ENCODE results near the gene ZNF518B. TPM values are rescaled to one million over a fixed set of nuclear protein-coding genes. Genes with fewer than 3 reads are reported as not detected.

ZNF518B gene
- polyA plus RNA-seq, 1 donor from 2014 or later, result 38.2 TPM

DNA sequence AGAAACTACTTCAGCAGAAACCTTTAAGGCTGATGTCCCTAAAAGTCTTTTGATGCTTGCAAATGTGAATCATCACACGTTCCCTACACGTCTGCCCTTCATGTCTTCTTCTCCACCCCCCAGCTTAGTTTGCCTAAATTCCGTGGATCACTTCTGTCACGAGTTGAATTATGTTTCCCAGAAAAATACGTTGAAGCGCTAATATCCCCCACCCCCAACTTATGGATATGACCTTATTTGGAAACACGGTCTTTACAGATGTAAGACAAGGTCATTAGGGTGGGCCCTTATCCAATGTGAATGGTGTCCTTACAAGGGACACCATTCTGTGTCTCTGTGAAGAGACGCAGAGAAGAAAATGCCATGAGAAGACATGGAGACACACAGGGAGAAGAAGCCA is 2.1 kb upstream of the ZNF518B start:
- TF ChIP-seq TAF1 (IDR thresholded peaks at IDR 0.05; ENCODE audit: low read depth) (no peak), EZH2 (IDR thresholded peaks at IDR 0.05; ENCODE audit: borderline replicate concordance, insufficient read depth, low read length, poor library complexity, severe bottlenecking) (no peak), EP300 (conservative IDR thresholded peaks at IDR 0.05; ENCODE audit: poor library complexity, severe bottlenecking) (no peak), RAD21 (conservative IDR thresholded peaks at IDR 0.05) (no peak)
- TF ChIP-seq, protein P1, sequence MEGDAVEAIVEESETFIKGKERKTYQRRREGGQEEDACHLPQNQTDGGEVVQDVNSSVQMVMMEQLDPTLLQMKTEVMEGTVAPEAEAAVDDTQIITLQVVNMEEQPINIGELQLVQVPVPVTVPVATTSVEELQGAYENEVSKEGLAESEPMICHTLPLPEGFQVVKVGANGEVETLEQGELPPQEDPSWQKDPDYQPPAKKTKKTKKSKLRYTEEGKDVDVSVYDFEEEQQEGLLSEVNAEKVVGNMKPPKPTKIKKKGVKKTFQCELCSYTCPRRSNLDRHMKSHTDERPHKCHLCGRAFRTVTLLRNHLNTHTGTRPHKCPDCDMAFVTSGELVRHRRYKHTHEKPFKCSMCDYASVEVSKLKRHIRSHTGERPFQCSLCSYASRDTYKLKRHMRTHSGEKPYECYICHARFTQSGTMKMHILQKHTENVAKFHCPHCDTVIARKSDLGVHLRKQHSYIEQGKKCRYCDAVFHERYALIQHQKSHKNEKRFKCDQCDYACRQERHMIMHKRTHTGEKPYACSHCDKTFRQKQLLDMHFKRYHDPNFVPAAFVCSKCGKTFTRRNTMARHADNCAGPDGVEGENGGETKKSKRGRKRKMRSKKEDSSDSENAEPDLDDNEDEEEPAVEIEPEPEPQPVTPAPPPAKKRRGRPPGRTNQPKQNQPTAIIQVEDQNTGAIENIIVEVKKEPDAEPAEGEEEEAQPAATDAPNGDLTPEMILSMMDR (IDR thresholded peaks at IDR 0.05; ENCODE audit: poor library complexity, severe bottlenecking), result no peak
- Histone ChIP-seq H4K20me1 (ENCODE audit: insufficient read depth) (no peaks in the 10 kb centered on the region), H3K9ac (ENCODE audit: low read length) (no peak overlapping the region), H3F3A (ENCODE audit: insufficient read depth, low read length, poor library complexity, severe bottlenecking) (no peaks in the 10 kb centered on the region), H3K27ac (ENCODE audit: low read length) (no peak overlapping the region), H3K9me2 (ENCODE audit: insufficient read depth, low read length) (no peaks in the 10 kb centered on the region), H3K79me2 (replicated peaks; ENCODE audit: insufficient read depth, low read length) (peaks cover 8% of the 10 kb centered on the region), H3K4me2 (ENCODE audit: low read length) (no peak overlapping the region), H3K9me3 (ENCODE audit: low read length) (peaks cover 15% of the 10 kb centered on the region), H3K4me3 (ENCODE audit: low read length) (no peak overlapping the region), H2AFZ (ENCODE audit: low read depth, low read length) (no peak overlapping the region), H3K27me3 (ENCODE audit: insufficient read depth, low read depth, low read length) (peaks cover 9% of the 10 kb centered on the region), H3K36me3 (ENCODE audit: insufficient read depth, low read length) (no peaks in the 10 kb centered on the region)

DNA sequence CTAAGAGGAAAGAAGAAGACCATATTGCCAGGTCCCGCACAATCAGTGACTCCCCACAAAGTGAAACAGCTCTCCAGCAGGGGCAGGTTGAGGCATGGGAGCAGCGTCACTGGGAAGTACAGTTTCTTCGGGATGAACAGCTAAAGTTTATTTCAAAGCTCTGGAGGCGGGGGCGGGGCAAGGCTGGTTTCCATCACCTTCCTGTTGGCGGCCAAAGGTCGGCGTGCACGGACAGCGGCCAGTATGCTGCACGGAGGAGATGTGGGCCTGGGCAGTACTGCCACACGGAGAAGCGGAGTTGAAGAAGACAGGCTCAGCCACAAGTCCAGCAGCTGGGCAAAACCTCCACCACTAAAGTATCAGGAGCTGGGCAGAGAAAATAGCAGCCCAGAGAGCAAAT is 951 bp upstream of the ZNF518B start:
- H3K27me3 ChIP-seq (ENCODE audit: insufficient read depth, low read depth, low read length), result peaks cover 9% of the 10 kb centered on the region
- H3F3A ChIP-seq (ENCODE audit: insufficient read depth, low read length, poor library complexity, severe bottlenecking), result no peaks in the 10 kb centered on the region
- no peak overlapping the region for H3K9ac ChIP-seq (ENCODE audit: low read length)
- H3K4me3 ChIP-seq (ENCODE audit: low read length), result no peak overlapping the region
- TF ChIP-seq EZH2 (IDR thresholded peaks at IDR 0.05; ENCODE audit: borderline replicate concordance, insufficient read depth, low read length, poor library complexity, severe bottlenecking) (no peak), TAF1 (IDR thresholded peaks at IDR 0.05; ENCODE audit: low read depth) (no peak), POLR2AphosphoS5 (IDR thresholded peaks at IDR 0.05) (no peak), SMC3 (conservative IDR thresholded peaks at IDR 0.05; ENCODE audit: poor library complexity) (no peak), RAD21 (conservative IDR thresholded peaks at IDR 0.05) (no peak), MXI1 (conservative IDR thresholded peaks at IDR 0.05; ENCODE audit: poor library complexity, severe bottlenecking) (no peak), EP300 (conservative IDR thresholded peaks at IDR 0.05; ENCODE audit: poor library complexity, severe bottlenecking) (no peak)
- TF ChIP-seq, protein P1 (IDR thresholded peaks at IDR 0.05; ENCODE audit: poor library complexity, severe bottlenecking), result no peak
- TF ChIP-seq, protein P2, sequence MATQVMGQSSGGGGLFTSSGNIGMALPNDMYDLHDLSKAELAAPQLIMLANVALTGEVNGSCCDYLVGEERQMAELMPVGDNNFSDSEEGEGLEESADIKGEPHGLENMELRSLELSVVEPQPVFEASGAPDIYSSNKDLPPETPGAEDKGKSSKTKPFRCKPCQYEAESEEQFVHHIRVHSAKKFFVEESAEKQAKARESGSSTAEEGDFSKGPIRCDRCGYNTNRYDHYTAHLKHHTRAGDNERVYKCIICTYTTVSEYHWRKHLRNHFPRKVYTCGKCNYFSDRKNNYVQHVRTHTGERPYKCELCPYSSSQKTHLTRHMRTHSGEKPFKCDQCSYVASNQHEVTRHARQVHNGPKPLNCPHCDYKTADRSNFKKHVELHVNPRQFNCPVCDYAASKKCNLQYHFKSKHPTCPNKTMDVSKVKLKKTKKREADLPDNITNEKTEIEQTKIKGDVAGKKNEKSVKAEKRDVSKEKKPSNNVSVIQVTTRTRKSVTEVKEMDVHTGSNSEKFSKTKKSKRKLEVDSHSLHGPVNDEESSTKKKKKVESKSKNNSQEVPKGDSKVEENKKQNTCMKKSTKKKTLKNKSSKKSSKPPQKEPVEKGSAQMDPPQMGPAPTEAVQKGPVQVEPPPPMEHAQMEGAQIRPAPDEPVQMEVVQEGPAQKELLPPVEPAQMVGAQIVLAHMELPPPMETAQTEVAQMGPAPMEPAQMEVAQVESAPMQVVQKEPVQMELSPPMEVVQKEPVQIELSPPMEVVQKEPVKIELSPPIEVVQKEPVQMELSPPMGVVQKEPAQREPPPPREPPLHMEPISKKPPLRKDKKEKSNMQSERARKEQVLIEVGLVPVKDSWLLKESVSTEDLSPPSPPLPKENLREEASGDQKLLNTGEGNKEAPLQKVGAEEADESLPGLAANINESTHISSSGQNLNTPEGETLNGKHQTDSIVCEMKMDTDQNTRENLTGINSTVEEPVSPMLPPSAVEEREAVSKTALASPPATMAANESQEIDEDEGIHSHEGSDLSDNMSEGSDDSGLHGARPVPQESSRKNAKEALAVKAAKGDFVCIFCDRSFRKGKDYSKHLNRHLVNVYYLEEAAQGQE (IDR thresholded peaks at IDR 0.05; ENCODE audit: borderline replicate concordance), result no peak
- H3K27ac ChIP-seq (ENCODE audit: low read length), result no peak overlapping the region
- H4K20me1 ChIP-seq (ENCODE audit: insufficient read depth), result no peaks in the 10 kb centered on the region
- H3K79me2 ChIP-seq (replicated peaks; ENCODE audit: insufficient read depth, low read length), result peaks cover 8% of the 10 kb centered on the region
- H3K36me3 ChIP-seq (ENCODE audit: insufficient read depth, low read length), result no peaks in the 10 kb centered on the region
- H3K9me3 ChIP-seq (ENCODE audit: low read length), result peaks cover 15% of the 10 kb centered on the region
- H3K9me2 ChIP-seq (ENCODE audit: insufficient read depth, low read length), result no peaks in the 10 kb centered on the region
- no peak overlapping the region for H3K4me2 ChIP-seq (ENCODE audit: low read length)
- H2AFZ ChIP-seq (ENCODE audit: low read depth, low read length), result no peak overlapping the region
